Brain pericyte (primary cell): Measurements from ENCODE around the gene TMED4.

Experiments used
- DNase-seq: peaks from one replicate; pipeline ENCODE4 v3.0.0-alpha.2; 2012; ENCODE audit warnings: low read depth, low spot score

The TMED4 gene

GRCh38 chr7:44540592-44541027, 41.4 kb downstream of the TMED4 start:
- no peak for DNase-seq

- no peak for DNase-seq
Observed at GRCh38 chr7:44539669-44540506, 42.1 kb downstream of the TMED4 start.

GRCh38 chr7:44538798-44539668, 43.0 kb downstream of the TMED4 start:
- DNase-seq = no peak

GRCh38 chr7:44538093-44538797, 43.8 kb downstream of the TMED4 start:
- no peak for DNase-seq

- no peak for DNase-seq
Observed at GRCh38 chr7:44537442-44537841, 44.6 kb downstream of the TMED4 start.

GRCh38 chr7:44536090-44536489, 45.9 kb downstream of the TMED4 start:
- no peak for DNase-seq

GRCh38 chr7:44535348-44536064, 46.5 kb downstream of the TMED4 start:
- DNase-seq = no peak

GRCh38 chr7:44534501-44534900, 47.5 kb downstream of the TMED4 start:
- no peak for DNase-seq

GRCh38 chr7:44534087-44534486, 47.9 kb downstream of the TMED4 start:
- no peak for DNase-seq

- DNase-seq = no peak
Observed at GRCh38 chr7:44533301-44534055, 48.6 kb downstream of the TMED4 start.

GRCh38 chr7:44531421-44532380, 50.3 kb downstream of the TMED4 start:
- DNase-seq = no peak

GRCh38 chr7:44530990-44531389, 51.0 kb downstream of the TMED4 start:
- no peak for DNase-seq
